T-cell (primary cell): ENCODE results near the gene OSBPL10. TPM values are rescaled to one million over a fixed set of nuclear protein-coding genes. Genes with fewer than 3 reads are reported as not detected.
A peak's percentile ranks its signal among the peaks of the same experiment; 100 is the strongest.

Source experiments
- ATAC-seq, 4 experiments: fragments of 200-7000 bp in 3 of 4; fragments of 150-1000 bp in 1 of 4; cut with Tn5 transposase; replicated peaks in 1 of 4; 1 replicate in 3 of 4; 2 replicates in 1 of 4; pipeline ENCODE4 v1.10.0; 2021; ENCODE audit warnings: moderate library complexity in 3 of 4, mild to moderate bottlenecking in 2 of 4, moderate number of reproducible peaks in 1 of 4
- CTCF ChIA-PET, 2 donors: fragments of 300-600 bp; sonication (Branson Sonifier 250); formaldehyde crosslinking; loops; one replicate each; lab custom pipeline; 2022; ENCODE audit warnings: antibody characterized with exemption in 2 of 2; lab: Charles Lee
- POLR2A ChIA-PET, 2 donors: fragments of 300-600 bp; sonication (Branson Sonifier 250); formaldehyde crosslinking; loops; one replicate each; lab custom pipeline; 2022; ENCODE audit warnings: antibody characterized with exemption in 2 of 2; lab: Charles Lee
- DNase-seq, 35 experiments: peaks; one replicate each; pipeline versions ENCODE4 v3.0.0 to v3.0.0-alpha.2; 2013 to 2023
- H3K27ac ChIP-seq: one replicate; pipeline ENCODE4 v1.5.1; 2013; ENCODE audit warnings: low read length
- H3K27me3 ChIP-seq, 2 experiments: replicated peaks in 1 of 2; 1 replicate in 1 of 2; 2 replicates in 1 of 2; pipeline versions ENCODE4 v1.6.1 to v1.7.0; 2013; ENCODE audit warnings: low read length in 1 of 2, mixed read lengths in 1 of 2; ENCODE audit not compliant: control insufficient read depth in 2 of 2, insufficient read depth in 2 of 2; ENCODE audit errors: extremely low read depth in 1 of 2
- H3K36me3 ChIP-seq, 2 donors: 1 replicate in 1 of 2; 2 replicates in 1 of 2; pipeline versions ENCODE4 v1.6.1 to v1.7.0; 2013; ENCODE audit warnings: low read length in 1 of 2; ENCODE audit not compliant: control insufficient read depth in 2 of 2, insufficient read depth in 1 of 2; ENCODE audit errors: extremely low read depth in 1 of 2
- H3K4me1 ChIP-seq, 2 experiments: 1 replicate in 1 of 2; 2 replicates in 1 of 2; pipeline versions ENCODE4 v1.6.1 to v1.7.0; 2013; ENCODE audit warnings: low read length in 2 of 2, mixed read lengths in 1 of 2; ENCODE audit not compliant: insufficient read depth in 2 of 2, control insufficient read depth in 1 of 2; ENCODE audit errors: extremely low read depth in 1 of 2
- H3K4me3 ChIP-seq, 2 donors: 1 replicate in 1 of 2; 2 replicates in 1 of 2; pipeline versions ENCODE4 v1.5.1 to v1.7.0; 2013; ENCODE audit warnings: mild to moderate bottlenecking in 2 of 2, low read length in 1 of 2, moderate library complexity in 1 of 2; ENCODE audit not compliant: control insufficient read depth in 1 of 2; ENCODE audit errors: extremely low read depth in 1 of 2
- H3K9me3 ChIP-seq: 2 replicates; pipeline ENCODE4 v1.7.0; 2013
- H3K27ac Mint-ChIP-seq, 2 donors: one replicate each; pipeline ENCODE4 v1.8.0; 2020 to 2021; ENCODE audit warnings: mild to moderate bottlenecking in 2 of 2, mixed read lengths in 2 of 2
- H3K27me3 Mint-ChIP-seq, 2 donors: one replicate each; pipeline ENCODE4 v1.8.0; 2021 to 2022; ENCODE audit warnings: mixed read lengths in 2 of 2
- H3K36me3 Mint-ChIP-seq: one replicate; pipeline ENCODE4 v1.8.0; 2021; ENCODE audit warnings: mixed read lengths
- H3K4me1 Mint-ChIP-seq, 3 donors: one replicate each; pipeline ENCODE4 v1.8.0; 2020 to 2022; ENCODE audit warnings: mixed read lengths in 3 of 3, mild to moderate bottlenecking in 1 of 3
- H3K4me3 Mint-ChIP-seq, 3 donors: one replicate each; pipeline ENCODE4 v1.8.0; 2020 to 2022; ENCODE audit warnings: mild to moderate bottlenecking in 3 of 3, mixed read lengths in 3 of 3, moderate library complexity in 3 of 3
- H3K9me3 Mint-ChIP-seq, 3 donors: one replicate each; pipeline ENCODE4 v1.8.0; 2020 to 2022; ENCODE audit warnings: mixed read lengths in 3 of 3
- WGBS: methylation state at CpG from one replicate; pipeline ENCODE4 v1.1.5; 2013; ENCODE audit warnings: missing lambda C conversion rate; ENCODE audit not compliant: insufficient coverage; 5-methylcytosine and 5-hydroxymethylcytosine counted together
- total RNA-seq, 35 experiments: library from RNA in 6 of 35; stranded (reverse) in 6 of 35; fragments of 120-200 nt in 1 of 35; gene quantifications; one replicate each; pipeline versions ENCODE4 v1.2.1 to v1.2.4 and lab custom pipeline; 2013 to 2026

The OSBPL10 gene
- total RNA-seq, 5 donors from 2014 or later (not counting 1 experiment from before 2014, with no cell fraction given): 0.77 to 10.4 (median 2.1) TPM

DNA sequence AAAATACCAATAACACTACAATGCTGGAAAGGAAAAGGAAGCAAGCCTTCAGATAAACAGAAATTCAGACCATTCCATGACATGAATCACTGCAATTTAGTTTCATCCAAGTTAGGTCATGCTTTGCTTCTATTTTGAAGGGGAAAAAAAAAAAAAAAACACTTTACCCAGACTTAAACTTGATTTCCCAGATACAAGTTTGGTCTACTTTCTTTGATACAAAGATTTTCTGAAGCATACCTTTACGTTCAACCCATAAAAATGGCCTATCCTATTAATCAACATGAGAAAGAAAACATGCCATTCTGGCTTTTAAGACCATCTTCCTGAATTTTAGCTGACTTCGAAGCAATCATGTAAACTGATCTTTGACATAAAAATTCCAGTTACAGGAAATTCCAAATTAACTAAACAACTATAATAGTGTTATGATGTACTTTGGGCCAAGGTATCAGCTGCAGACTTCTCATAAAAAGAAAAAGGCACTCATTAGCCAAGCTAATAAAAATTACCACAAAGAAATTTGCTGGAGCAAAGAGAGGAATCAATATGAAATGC lies 12.6 kb downstream of the OSBPL10 start:
- Histone ChIP-seq H3K4me3 (no peak overlapping the region), H3K27ac (no peak overlapping the region), H3K36me3 (no peaks in the 10 kb centered on the region), H3K4me1 (no peaks in the 10 kb centered on the region), H3K27me3 (peaks cover 0 to 10% of the 10 kb centered on the region in 2 experiments), H3K9me3 (no peaks in the 10 kb centered on the region)
- H3K4me1 Mint-ChIP-seq: peaks cover 0 to 5% (median 0%) of the 10 kb centered on the region in 3 donors
- no peak for ATAC-seq
- WGBS: 80% methylated on average over 1 of the region's 2 CpGs
- POLR2A ChIA-PET: no interaction called here
- no peak for DNase-seq
- H3K9me3 Mint-ChIP-seq: no peaks in the 10 kb centered on the region
- H3K27ac Mint-ChIP-seq: no peak overlapping the region
- CTCF ChIA-PET: interaction anchor here in 1 of 2 donors (0.7 kb wide), 1 partner anchor 164 kb away, joined by 4 read pairs; no protein-coding TSS in a partner anchor
- peaks cover 0 to 4% of the 10 kb centered on the region in 2 donors for H3K27me3 Mint-ChIP-seq
- H3K4me3 Mint-ChIP-seq: no peak overlapping the region
- H3K36me3 Mint-ChIP-seq: no peaks in the 10 kb centered on the region

DNA sequence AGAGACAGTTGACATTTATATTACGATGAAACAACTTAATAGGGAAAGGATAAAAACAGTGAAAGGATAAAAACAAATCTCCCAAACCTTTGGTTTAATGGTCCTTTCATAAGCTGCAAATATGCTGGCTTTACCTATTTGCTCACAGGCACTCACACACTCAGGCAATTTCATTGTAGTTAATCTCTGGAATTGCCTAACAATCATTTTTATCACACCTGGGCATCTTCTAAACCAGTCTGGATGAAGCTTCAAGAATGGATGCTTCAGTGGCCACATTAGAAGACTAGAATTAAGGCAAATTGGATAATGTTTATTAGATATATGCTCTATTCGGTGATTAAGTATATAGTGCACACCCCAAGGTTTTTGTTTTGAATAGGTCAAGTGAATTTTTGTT lies 13.5 kb downstream of the OSBPL10 start:
- DNase-seq (no peak), ATAC-seq (no peak)
- Mint-ChIP-seq H3K4me1 (peaks cover 4 to 10% (median 7%) of the 10 kb centered on the region in 3 donors), H3K27me3 (peaks cover 0 to 4% of the 10 kb centered on the region in 2 donors), H3K36me3 (no peaks in the 10 kb centered on the region), H3K4me3 (no peak overlapping the region), H3K27ac (no peak overlapping the region), H3K9me3 (no peaks in the 10 kb centered on the region)
- H3K9me3 ChIP-seq: no peaks in the 10 kb centered on the region
- WGBS: no CpG with 5 or more reads among the region's 2 CpGs
- no peak overlapping the region for H3K27ac ChIP-seq
- ChIA-PET POLR2A (interaction anchor here in 1 of 2 donors (0.7 kb wide), 1 partner anchor 21 kb away, joined by 4 read pairs; no protein-coding TSS in a partner anchor), CTCF (no interaction called here)
- H3K36me3 ChIP-seq: no peaks in the 10 kb centered on the region
- peaks cover 0 to 5% of the 10 kb centered on the region in 2 experiments for H3K4me1 ChIP-seq
- peaks cover 0 to 8% of the 10 kb centered on the region in 2 experiments for H3K27me3 ChIP-seq
- H3K4me3 ChIP-seq: no peak overlapping the region

DNA sequence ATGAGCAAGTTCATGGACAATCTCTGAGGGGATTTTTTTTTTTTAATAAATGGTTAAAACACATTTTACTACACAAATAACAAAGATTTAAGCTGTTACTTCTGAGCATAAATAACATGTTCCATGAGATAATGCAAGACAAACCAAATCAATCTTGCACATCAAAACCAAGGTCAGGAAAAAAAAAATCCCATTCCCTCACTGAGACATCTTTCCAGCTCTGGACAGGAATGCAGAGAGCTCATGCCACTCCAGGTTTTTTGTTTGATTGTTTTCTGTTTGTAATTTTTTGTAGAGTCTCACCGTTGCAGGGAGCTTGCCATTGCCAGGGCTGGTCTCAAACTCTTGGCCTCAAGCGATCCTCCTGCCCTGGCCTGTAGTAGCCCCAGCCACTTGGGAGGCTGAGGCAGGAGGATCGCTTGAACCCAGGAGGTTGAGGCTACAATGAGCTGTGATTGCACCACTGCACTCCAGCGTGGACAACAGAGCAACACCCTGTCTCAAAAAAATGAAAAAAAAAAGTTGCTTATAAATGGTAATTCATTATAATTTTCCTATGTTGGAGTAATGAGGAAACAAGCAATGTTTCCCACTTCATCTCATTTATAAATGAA lies 14.0 kb downstream of the OSBPL10 start:
- no peak for DNase-seq
- no peaks in the 10 kb centered on the region for H3K36me3 Mint-ChIP-seq
- ChIA-PET CTCF (interaction anchor here in 1 of 2 donors (0.6 kb wide), 1 partner anchor 526 kb away, joined by 3 read pairs; no protein-coding TSS in a partner anchor), POLR2A (interaction anchor here in 1 of 2 donors (0.7 kb wide), 1 partner anchor 21 kb away, joined by 4 read pairs; no protein-coding TSS in a partner anchor)
- H3K4me3 ChIP-seq: no peak overlapping the region
- 100% methylated on average over 2 of the region's 4 CpGs for WGBS
- H3K4me1 ChIP-seq: peaks cover 0 to 5% of the 10 kb centered on the region in 2 experiments
- H3K36me3 ChIP-seq: no peaks in the 10 kb centered on the region
- H3K9me3 ChIP-seq: no peaks in the 10 kb centered on the region
- H3K27me3 ChIP-seq: peaks cover 0 to 3% of the 10 kb centered on the region in 2 experiments
- ATAC-seq: no peak
- H3K4me1 Mint-ChIP-seq: peaks cover 6 to 9% (median 8%) of the 10 kb centered on the region in 3 donors
- no peak overlapping the region for H3K27ac ChIP-seq
- H3K9me3 Mint-ChIP-seq: no peaks in the 10 kb centered on the region
- H3K4me3 Mint-ChIP-seq: no peak overlapping the region
- no peak overlapping the region for H3K27ac Mint-ChIP-seq
- no peaks in the 10 kb centered on the region for H3K27me3 Mint-ChIP-seq

DNA sequence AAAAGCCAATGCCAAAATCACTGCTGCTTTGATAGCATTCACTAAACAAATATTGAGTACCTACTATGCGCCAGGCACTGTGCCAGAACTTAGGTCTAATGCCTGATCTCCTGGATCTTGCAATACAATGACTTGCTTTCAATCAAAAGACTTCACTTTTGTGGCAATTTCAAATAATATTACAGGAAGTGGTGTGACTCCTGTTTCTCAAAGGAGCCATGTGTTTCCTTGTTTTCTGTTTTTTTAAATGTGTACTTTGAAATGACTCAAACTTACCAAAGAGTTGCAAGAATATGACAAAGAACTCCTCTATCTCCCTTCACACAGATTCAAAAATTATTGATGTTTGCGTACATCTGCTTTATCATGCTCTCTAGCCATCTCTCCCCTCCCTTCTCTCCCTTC lies 18.3 kb downstream of the OSBPL10 start:
- H3K36me3 ChIP-seq: no peaks in the 10 kb centered on the region
- no peak for ATAC-seq
- no peak overlapping the region for H3K4me3 Mint-ChIP-seq
- peaks cover 0 to 5% of the 10 kb centered on the region in 2 experiments for H3K4me1 ChIP-seq
- POLR2A ChIA-PET: no interaction called here
- DNase-seq: no peak
- peaks cover 0 to 3% of the 10 kb centered on the region in 2 experiments for H3K27me3 ChIP-seq
- H3K27ac Mint-ChIP-seq: peak overlapping the region in 1 of 2 donors; percentile 14
- peaks cover 6 to 19% (median 8%) of the 10 kb centered on the region in 3 donors for H3K4me1 Mint-ChIP-seq
- no peaks in the 10 kb centered on the region for H3K9me3 ChIP-seq
- H3K27me3 Mint-ChIP-seq: no peaks in the 10 kb centered on the region
- no peak overlapping the region for H3K27ac ChIP-seq
- no peak overlapping the region for H3K4me3 ChIP-seq
- no peaks in the 10 kb centered on the region for H3K9me3 Mint-ChIP-seq
- WGBS: 62% methylated on average over 2 of the region's 2 CpGs
- CTCF ChIA-PET: no interaction called here
- no peaks in the 10 kb centered on the region for H3K36me3 Mint-ChIP-seq

DNA sequence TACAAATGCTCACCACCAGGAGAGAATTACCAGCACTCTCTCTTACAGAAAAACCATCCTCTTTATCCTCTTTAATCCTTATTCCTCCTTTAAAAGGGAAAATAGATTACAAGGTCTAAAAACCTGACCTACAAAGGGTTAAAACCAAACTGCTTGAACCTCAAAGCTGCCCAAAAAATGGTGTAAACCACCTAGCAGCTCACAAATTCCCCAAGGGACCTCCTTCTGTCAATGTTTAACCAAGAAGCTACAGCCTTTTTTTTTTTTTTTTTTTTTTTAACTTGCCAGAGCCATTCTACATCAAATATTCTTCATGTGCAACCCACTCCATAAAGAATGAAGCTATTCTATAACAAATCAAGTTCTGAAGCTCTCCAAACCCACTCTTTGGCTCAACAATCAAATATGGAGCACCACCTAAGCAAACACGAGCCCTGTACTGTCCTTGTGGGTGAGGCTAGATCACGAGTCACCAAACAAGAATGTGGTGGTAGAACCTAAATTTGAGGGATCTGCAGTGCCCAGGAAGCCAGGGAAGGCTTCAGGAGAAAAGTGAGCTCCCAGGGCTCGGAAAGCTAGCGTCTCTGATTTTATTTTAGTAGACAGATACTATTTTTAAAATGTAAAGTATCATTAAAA lies 20.1 kb downstream of the OSBPL10 start:
- POLR2A ChIA-PET: interaction anchor here in 1 of 2 donors (0.6 to 0.8 kb wide), 2 partner anchors 488 to 562 kb away, joined by 3 to 10 read pairs; no protein-coding TSS in a partner anchor
- H3K4me3 Mint-ChIP-seq: no peak overlapping the region
- H3K27ac Mint-ChIP-seq: no peak overlapping the region
- Histone ChIP-seq H3K4me3 (no peak overlapping the region), H3K9me3 (no peaks in the 10 kb centered on the region), H3K4me1 (peaks cover 0 to 5% of the 10 kb centered on the region in 2 experiments), H3K36me3 (no peaks in the 10 kb centered on the region), H3K27ac (no peak overlapping the region), H3K27me3 (peaks cover 0 to 3% of the 10 kb centered on the region in 2 experiments)
- H3K4me1 Mint-ChIP-seq: peaks cover 6 to 19% (median 8%) of the 10 kb centered on the region in 3 donors
- CTCF ChIA-PET: interaction anchor here in 1 of 2 donors (0.7 kb wide), 1 partner anchor 37 kb away, joined by 11 read pairs; no protein-coding TSS in a partner anchor
- H3K36me3 Mint-ChIP-seq: no peaks in the 10 kb centered on the region
- WGBS: no CpG with 5 or more reads among the region's 4 CpGs
- DNase-seq: no peak
- H3K9me3 Mint-ChIP-seq: peaks cover 0 to 2% (median under 1%) of the 10 kb centered on the region in 3 donors
- no peak for ATAC-seq
- no peaks in the 10 kb centered on the region for H3K27me3 Mint-ChIP-seq
